ENCODE data around the gene CASP2. TPM values are rescaled to one million over a fixed set of nuclear protein-coding genes. Genes with fewer than 3 reads are reported as not detected.
A peak's percentile ranks its signal among the peaks of the same experiment; 100 is the strongest.
"Not testable (repeated sequence)": the region's sequence is repeated elsewhere in the genome, so short reads cannot be mapped to it uniquely, and the experiment has no call there.

The CASP2 gene
- total RNA-seq, 6 experiments from 2014 or later = 5.3 to 8.7 (median 6.7) TPM

DNA sequence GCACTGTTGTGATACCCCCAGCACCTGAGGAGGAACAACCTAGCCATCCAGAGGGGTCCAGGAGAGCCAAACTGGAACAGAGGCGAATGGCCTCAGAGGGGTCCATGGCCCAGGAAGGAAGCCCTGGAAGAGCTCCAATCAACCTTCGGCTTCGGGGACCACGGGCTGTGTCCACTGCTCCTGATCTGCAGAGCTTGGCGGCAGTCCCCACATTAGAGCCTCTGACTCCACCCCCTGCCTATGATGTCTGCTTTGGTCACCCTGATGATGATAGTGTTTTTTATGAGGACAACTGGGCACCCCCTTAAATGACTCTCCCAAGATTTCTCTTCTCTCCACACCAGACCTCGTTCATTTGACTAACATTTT is 1.6 kb upstream of the CASP2 start:
- Histone ChIP-seq H3K27me3 (no peaks in the 10 kb centered on the region), H3K27ac (no peak overlapping the region), H3K36me3 (no peaks in the 10 kb centered on the region), H3K4me3 (no peak overlapping the region), H3K9me3 (no peaks in the 10 kb centered on the region), H3K4me1 (peaks cover 0 to 39% (median 6%) of the 10 kb centered on the region in 4 donors)
- 100% methylated on average over 1 of the region's 6 CpGs for WGBS (ENCODE audit: insufficient coverage, low coverage, low lambda C conversion rate, missing lambda C conversion rate)
- intact Hi-C loops (cut with DNase I) = no loop called here
- ATAC-seq (no peak), DNase-seq (no peak)
- TF ChIP-seq, protein P1, sequence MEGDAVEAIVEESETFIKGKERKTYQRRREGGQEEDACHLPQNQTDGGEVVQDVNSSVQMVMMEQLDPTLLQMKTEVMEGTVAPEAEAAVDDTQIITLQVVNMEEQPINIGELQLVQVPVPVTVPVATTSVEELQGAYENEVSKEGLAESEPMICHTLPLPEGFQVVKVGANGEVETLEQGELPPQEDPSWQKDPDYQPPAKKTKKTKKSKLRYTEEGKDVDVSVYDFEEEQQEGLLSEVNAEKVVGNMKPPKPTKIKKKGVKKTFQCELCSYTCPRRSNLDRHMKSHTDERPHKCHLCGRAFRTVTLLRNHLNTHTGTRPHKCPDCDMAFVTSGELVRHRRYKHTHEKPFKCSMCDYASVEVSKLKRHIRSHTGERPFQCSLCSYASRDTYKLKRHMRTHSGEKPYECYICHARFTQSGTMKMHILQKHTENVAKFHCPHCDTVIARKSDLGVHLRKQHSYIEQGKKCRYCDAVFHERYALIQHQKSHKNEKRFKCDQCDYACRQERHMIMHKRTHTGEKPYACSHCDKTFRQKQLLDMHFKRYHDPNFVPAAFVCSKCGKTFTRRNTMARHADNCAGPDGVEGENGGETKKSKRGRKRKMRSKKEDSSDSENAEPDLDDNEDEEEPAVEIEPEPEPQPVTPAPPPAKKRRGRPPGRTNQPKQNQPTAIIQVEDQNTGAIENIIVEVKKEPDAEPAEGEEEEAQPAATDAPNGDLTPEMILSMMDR (IDR thresholded peaks at IDR 0.05) = no peak
- TF ChIP-seq POLR2A (IDR thresholded peaks at IDR 0.05) = no peak

GRCh38 chr7:143287339-143287934 is 714 bp upstream of the CASP2 start:
- no peak for DNase-seq
- H3K27me3 ChIP-seq = no peaks in the 10 kb centered on the region
- intact Hi-C loops (cut with DNase I) = no loop called here
- H3K27ac ChIP-seq = peak overlapping the region; percentile 14 to 56 (median 40)
- TF ChIP-seq, protein P1 (IDR thresholded peaks at IDR 0.05) = no peak
- TF ChIP-seq POLR2A (IDR thresholded peaks at IDR 0.05) = no peak
- H3K4me1 ChIP-seq = peaks cover 0 to 39% (median 6%) of the 10 kb centered on the region in 4 donors
- H3K4me3 ChIP-seq = peak overlapping the region; percentile 29 to 99 (median 98)
- no peaks in the 10 kb centered on the region for H3K9me3 ChIP-seq
- no peak for ATAC-seq
- H3K36me3 ChIP-seq = peaks cover 0 to 6% (median 0%) of the 10 kb centered on the region in 4 donors
- WGBS (ENCODE audit: insufficient coverage, low coverage, low lambda C conversion rate, missing lambda C conversion rate) = 67% methylated on average over 3 of the region's 17 CpGs

DNA sequence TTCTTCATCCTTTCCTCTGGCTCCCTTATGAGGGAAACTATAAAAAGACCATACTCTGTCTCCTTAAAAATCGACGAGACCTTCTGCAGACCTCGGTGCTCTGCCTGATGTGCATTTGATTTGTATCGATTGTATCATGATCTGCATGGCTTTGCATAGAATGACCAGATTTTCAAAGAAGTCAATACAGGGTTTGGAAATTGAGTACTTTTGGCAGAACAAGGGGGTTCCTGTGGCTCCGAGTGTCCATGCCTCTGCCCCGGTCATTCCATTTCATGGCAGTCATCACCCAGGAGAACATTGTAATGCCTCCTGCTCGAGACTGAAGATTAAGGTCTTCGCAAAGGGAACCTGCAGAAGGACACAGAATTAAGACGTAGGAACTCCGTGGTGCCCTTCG is 685 bp downstream of the CASP2 start:
- H3K27ac ChIP-seq = peak overlapping the region; percentile 75 to 90 (median 87)
- peak overlapping the region; percentile 88 to 99 (median 98) for H3K4me3 ChIP-seq
- no peaks in the 10 kb centered on the region for H3K9me3 ChIP-seq
- WGBS (ENCODE audit: insufficient coverage, low coverage, low lambda C conversion rate, missing lambda C conversion rate) = 2% methylated on average over 11 of the region's 11 CpGs
- H3K27me3 ChIP-seq = no peaks in the 10 kb centered on the region
- ATAC-seq (no peak), DNase-seq (no peak)
- peaks cover 0 to 20% (median 3%) of the 10 kb centered on the region in 4 donors for H3K36me3 ChIP-seq
- TF ChIP-seq POLR2A (IDR thresholded peaks at IDR 0.05) = no peak
- TF ChIP-seq, protein P1 (IDR thresholded peaks at IDR 0.05) = no peak
- H3K4me1 ChIP-seq = peaks cover 0 to 36% (median 6%) of the 10 kb centered on the region in 4 donors
- intact Hi-C loops (cut with DNase I) = no loop called here

DNA sequence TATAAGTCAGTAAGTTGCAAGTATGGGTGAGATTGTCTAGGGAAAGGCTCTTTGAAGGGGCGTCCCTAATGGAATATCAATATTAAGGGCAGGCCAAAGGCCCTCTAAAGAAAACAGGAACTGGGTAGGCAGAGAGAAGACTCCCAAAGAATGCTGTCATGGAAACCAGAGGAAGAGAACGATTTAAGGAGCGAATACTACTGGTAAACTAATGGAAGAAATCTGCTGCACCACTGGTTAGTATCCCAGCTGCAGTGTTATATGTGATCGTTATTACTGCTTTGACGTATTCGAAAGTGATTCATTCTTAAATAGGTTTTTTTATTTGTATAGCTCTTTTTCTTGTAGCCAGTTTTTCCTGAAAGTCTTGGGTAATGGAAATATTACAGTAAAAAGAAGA is 1.3 kb downstream of the CASP2 start:
- H3K4me3 ChIP-seq = peak overlapping the region in 1 of 3 donors; percentile 88
- WGBS (ENCODE audit: insufficient coverage, low coverage, low lambda C conversion rate, missing lambda C conversion rate) = 38% methylated on average over 6 of the region's 6 CpGs
- no peak overlapping the region for H3K27ac ChIP-seq
- no peak for DNase-seq
- TF ChIP-seq, protein P1 (IDR thresholded peaks at IDR 0.05) = no peak
- TF ChIP-seq POLR2A (IDR thresholded peaks at IDR 0.05) = no peak
- H3K27me3 ChIP-seq = no peaks in the 10 kb centered on the region
- H3K4me1 ChIP-seq = peaks cover 0 to 31% (median 4%) of the 10 kb centered on the region in 4 donors
- H3K9me3 ChIP-seq = no peaks in the 10 kb centered on the region
- peaks cover 0 to 26% (median 7%) of the 10 kb centered on the region in 4 donors for H3K36me3 ChIP-seq
- intact Hi-C loops (cut with DNase I) = no loop called here
- no peak for ATAC-seq

DNA sequence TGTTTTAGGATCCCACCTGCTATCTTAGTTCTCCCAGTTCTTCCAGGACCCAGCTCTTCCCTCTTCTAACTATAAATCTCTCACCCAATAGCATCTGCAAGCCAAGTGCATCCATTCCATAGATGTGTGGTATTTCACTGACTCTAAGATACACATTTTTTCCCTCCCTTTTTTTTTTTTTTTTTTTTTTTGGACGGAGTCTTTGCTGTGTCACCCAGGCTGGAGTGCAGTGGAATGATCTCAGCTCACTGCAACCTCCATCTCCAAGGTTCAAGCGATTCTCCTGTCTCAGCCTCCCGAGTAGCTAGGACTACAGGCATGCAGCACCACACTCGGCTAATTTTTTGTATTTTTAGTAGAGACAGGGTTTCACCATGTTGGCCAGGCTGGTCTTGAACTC is 1.7 kb downstream of the CASP2 start:
- not testable (repeated sequence) for ATAC-seq, DNase-seq, H3K27ac ChIP-seq, H3K4me3 ChIP-seq, H3K9me3 ChIP-seq, H3K27me3 ChIP-seq
- H3K36me3 ChIP-seq = peaks cover 0 to 30% (median 10%) of the 10 kb centered on the region in 4 donors
- peaks cover 0 to 31% (median 4%) of the 10 kb centered on the region in 4 donors for H3K4me1 ChIP-seq
- intact Hi-C loops (cut with DNase I) = loop anchor here in 1 of 2 donors (10.0 kb wide), 1 partner anchor 45 kb away; no protein-coding TSS in a partner anchor
- WGBS (ENCODE audit: insufficient coverage, low coverage, low lambda C conversion rate, missing lambda C conversion rate) = 69% methylated on average over 4 of the region's 4 CpGs
